ENCODE measurements around the gene TPGS2. TPM values are rescaled to one million over a fixed set of nuclear protein-coding genes. Genes with fewer than 3 reads are reported as not detected.

Gene TPGS2
- total and polyA plus RNA-seq, 2 of the 13 experiments (the other 11 are each of a cell fraction or from before 2014, with no cell fraction given) = 73.3 to 137 TPM

- TF ChIP-seq, protein P1, sequence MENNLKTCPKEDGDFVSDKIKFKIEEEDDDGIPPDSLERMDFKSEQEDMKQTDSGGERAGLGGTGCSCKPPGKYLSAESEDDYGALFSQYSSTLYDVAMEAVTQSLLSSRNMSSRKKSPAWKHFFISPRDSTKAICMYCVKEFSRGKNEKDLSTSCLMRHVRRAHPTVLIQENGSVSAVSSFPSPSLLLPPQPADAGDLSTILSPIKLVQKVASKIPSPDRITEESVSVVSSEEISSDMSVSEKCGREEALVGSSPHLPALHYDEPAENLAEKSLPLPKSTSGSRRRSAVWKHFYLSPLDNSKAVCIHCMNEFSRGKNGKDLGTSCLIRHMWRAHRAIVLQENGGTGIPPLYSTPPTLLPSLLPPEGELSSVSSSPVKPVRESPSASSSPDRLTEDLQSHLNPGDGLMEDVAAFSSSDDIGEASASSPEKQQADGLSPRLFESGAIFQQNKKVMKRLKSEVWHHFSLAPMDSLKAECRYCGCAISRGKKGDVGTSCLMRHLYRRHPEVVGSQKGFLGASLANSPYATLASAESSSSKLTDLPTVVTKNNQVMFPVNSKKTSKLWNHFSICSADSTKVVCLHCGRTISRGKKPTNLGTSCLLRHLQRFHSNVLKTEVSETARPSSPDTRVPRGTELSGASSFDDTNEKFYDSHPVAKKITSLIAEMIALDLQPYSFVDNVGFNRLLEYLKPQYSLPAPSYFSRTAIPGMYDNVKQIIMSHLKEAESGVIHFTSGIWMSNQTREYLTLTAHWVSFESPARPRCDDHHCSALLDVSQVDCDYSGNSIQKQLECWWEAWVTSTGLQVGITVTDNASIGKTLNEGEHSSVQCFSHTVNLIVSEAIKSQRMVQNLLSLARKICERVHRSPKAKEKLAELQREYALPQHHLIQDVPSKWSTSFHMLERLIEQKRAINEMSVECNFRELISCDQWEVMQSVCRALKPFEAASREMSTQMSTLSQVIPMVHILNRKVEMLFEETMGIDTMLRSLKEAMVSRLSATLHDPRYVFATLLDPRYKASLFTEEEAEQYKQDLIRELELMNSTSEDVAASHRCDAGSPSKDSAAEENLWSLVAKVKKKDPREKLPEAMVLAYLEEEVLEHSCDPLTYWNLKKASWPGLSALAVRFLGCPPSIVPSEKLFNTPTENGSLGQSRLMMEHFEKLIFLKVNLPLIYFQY (CRISPR knock-in tag; IDR thresholded peaks at IDR 0.05; ENCODE audit: borderline replicate concordance) = peak; percentile 57; the same call in 1 of the 2 replicates
- TF ChIP-seq ZBTB33 (CRISPR knock-in tag; IDR thresholded peaks at IDR 0.05) (no peak; the same call in 1 of the 2 replicates), ZNF468 (CRISPR knock-in tag; IDR thresholded peaks at IDR 0.05) (no peak), TFDP1 (CRISPR knock-in tag; IDR thresholded peaks at IDR 0.05; ENCODE audit: borderline replicate concordance) (0 out of 2 replicates have a peak, but pooled peaks have one; percentile 76), MYC (CRISPR knock-in tag; IDR thresholded peaks at IDR 0.05; ENCODE audit: borderline replicate concordance) (peak; percentile 81; the same call in 1 of the 2 replicates), ZNF713 (CRISPR knock-in tag; IDR thresholded peaks at IDR 0.05) (peak; percentile 66; the same call in 1 of the 2 replicates), PHF8 (CRISPR knock-in tag; IDR thresholded peaks at IDR 0.05) (peak; percentile 84), KMT2B (CRISPR knock-in tag; IDR thresholded peaks at IDR 0.05) (peak; percentile 80), MED1 (CRISPR knock-in tag; IDR thresholded peaks at IDR 0.05) (peak; percentile 35; the same call in 1 of the 2 replicates), RBM22 (optimal IDR thresholded peaks at IDR 0.05; ENCODE audit: low read length) (no peak), ZFYVE20 (CRISPR knock-in tag; IDR thresholded peaks at IDR 0.05; ENCODE audit: borderline replicate concordance, low read depth) (0 out of 2 replicates have a peak, but pooled peaks have one; percentile 16), ZNF276 (CRISPR knock-in tag; IDR thresholded peaks at IDR 0.05; ENCODE audit: low read depth) (0 out of 2 replicates have a peak, but pooled peaks have one; percentile 21), RNF2 (conservative IDR thresholded peaks at IDR 0.05; ENCODE audit: low read depth) (peak; percentile 85), KDM6A (CRISPR knock-in tag; IDR thresholded peaks at IDR 0.05; ENCODE audit: low read depth) (no peak)
- TF ChIP-seq, protein P2, sequence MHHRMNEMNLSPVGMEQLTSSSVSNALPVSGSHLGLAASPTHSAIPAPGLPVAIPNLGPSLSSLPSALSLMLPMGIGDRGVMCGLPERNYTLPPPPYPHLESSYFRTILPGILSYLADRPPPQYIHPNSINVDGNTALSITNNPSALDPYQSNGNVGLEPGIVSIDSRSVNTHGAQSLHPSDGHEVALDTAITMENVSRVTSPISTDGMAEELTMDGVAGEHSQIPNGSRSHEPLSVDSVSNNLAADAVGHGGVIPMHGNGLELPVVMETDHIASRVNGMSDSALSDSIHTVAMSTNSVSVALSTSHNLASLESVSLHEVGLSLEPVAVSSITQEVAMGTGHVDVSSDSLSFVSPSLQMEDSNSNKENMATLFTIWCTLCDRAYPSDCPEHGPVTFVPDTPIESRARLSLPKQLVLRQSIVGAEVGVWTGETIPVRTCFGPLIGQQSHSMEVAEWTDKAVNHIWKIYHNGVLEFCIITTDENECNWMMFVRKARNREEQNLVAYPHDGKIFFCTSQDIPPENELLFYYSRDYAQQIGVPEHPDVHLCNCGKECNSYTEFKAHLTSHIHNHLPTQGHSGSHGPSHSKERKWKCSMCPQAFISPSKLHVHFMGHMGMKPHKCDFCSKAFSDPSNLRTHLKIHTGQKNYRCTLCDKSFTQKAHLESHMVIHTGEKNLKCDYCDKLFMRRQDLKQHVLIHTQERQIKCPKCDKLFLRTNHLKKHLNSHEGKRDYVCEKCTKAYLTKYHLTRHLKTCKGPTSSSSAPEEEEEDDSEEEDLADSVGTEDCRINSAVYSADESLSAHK (CRISPR knock-in tag; IDR thresholded peaks at IDR 0.05; ENCODE audit: borderline replicate concordance) = no peak
Measured at GRCh38 chr18:36828630-36829361, at the start of gene TPGS2, which contains the start of gene KIAA1328 (continued).
